Adipocyte (in vitro differentiated cells): ENCODE measurements around the gene CDC42BPB.
"Not testable (repeated sequence)": the region's sequence is repeated elsewhere in the genome, so short reads cannot be mapped to it uniquely, and the experiment has no call there.

Source experiments
- DNase-seq: peaks from one replicate; pipeline ENCODE4 v3.0.0-alpha.2; 2015; ENCODE audit warnings: low read depth
- H3K27me3 ChIP-seq: replicated peaks from 2 replicates; pipeline ENCODE4 v1.7.0; 2013; ENCODE audit warnings: mild to moderate bottlenecking, low read length, moderate library complexity; ENCODE audit not compliant: control insufficient read depth, insufficient read depth
- H3K36me3 ChIP-seq: 2 replicates; pipeline ENCODE4 v1.7.0; 2013; ENCODE audit warnings: low read length, mild to moderate bottlenecking, moderate library complexity; ENCODE audit not compliant: control insufficient read depth, insufficient read depth, severe bottlenecking
- H3K4me1 ChIP-seq: 2 replicates; pipeline ENCODE4 v1.7.0; 2013; ENCODE audit warnings: mild to moderate bottlenecking, low read length, moderate library complexity; ENCODE audit not compliant: control insufficient read depth, insufficient read depth
- H3K4me3 ChIP-seq: 2 replicates; pipeline ENCODE4 v1.7.0; 2013; ENCODE audit warnings: mild to moderate bottlenecking, low read length, moderate library complexity
- H3K9ac ChIP-seq: 2 replicates; pipeline ENCODE4 v1.7.0; 2013; ENCODE audit warnings: mild to moderate bottlenecking, low read length, moderate library complexity
- H3K9me3 ChIP-seq: 2 replicates; pipeline ENCODE4 v1.7.0; 2013; ENCODE audit warnings: mild to moderate bottlenecking, low read length, moderate library complexity; ENCODE audit not compliant: control insufficient read depth

Gene CDC42BPB

GRCh38 chr14:103030741-103031565, 26.4 kb downstream of the CDC42BPB start:
- H3K9ac ChIP-seq, result no peak overlapping the region
- H3K4me3 ChIP-seq, result no peak overlapping the region
- no peaks in the 10 kb centered on the region for H3K9me3 ChIP-seq
- DNase-seq, result no peak
- no peaks in the 10 kb centered on the region for H3K27me3 ChIP-seq
- no peaks in the 10 kb centered on the region for H3K36me3 ChIP-seq
- peaks cover 11% of the 10 kb centered on the region for H3K4me1 ChIP-seq

- no peaks in the 10 kb centered on the region for H3K9me3 ChIP-seq
- DNase-seq, result no peak
- H3K27me3 ChIP-seq, result no peaks in the 10 kb centered on the region
- no peak overlapping the region for H3K9ac ChIP-seq
- H3K36me3 ChIP-seq, result no peaks in the 10 kb centered on the region
- H3K4me1 ChIP-seq, result peaks cover 13% of the 10 kb centered on the region
- H3K4me3 ChIP-seq, result no peak overlapping the region
These were observed 27.4 kb downstream of the CDC42BPB start for GRCh38 chr14:103029936-103030335.

- no peak for DNase-seq
- peaks cover 23% of the 10 kb centered on the region for H3K4me1 ChIP-seq
- H3K4me3 ChIP-seq, result no peak overlapping the region
- H3K27me3 ChIP-seq, result no peaks in the 10 kb centered on the region
- H3K36me3 ChIP-seq, result no peaks in the 10 kb centered on the region
- H3K9me3 ChIP-seq, result no peaks in the 10 kb centered on the region
- no peak overlapping the region for H3K9ac ChIP-seq
These were observed 28.6 kb downstream of the CDC42BPB start for GRCh38 chr14:103028772-103029171.

- Histone ChIP-seq H3K4me3 (no peak overlapping the region), H3K9ac (no peak overlapping the region), H3K4me1 (peaks cover 27% of the 10 kb centered on the region), H3K9me3 (no peaks in the 10 kb centered on the region), H3K27me3 (no peaks in the 10 kb centered on the region), H3K36me3 (no peaks in the 10 kb centered on the region)
- DNase-seq, result no peak
These were observed 29.1 kb downstream of the CDC42BPB start for GRCh38 chr14:103028161-103028767.

GRCh38 chr14:103027451-103027850, 29.9 kb downstream of the CDC42BPB start:
- Histone ChIP-seq H3K4me3 (no peak overlapping the region), H3K4me1 (peaks cover 32% of the 10 kb centered on the region), H3K9ac (no peak overlapping the region), H3K27me3 (no peaks in the 10 kb centered on the region), H3K9me3 (no peaks in the 10 kb centered on the region), H3K36me3 (no peaks in the 10 kb centered on the region)
- no peak for DNase-seq

GRCh38 chr14:103026988-103027387, 30.4 kb downstream of the CDC42BPB start:
- no peak overlapping the region for H3K9ac ChIP-seq
- H3K4me1 ChIP-seq, result peaks cover 36% of the 10 kb centered on the region
- no peaks in the 10 kb centered on the region for H3K9me3 ChIP-seq
- H3K27me3 ChIP-seq, result no peaks in the 10 kb centered on the region
- DNase-seq, result no peak
- no peaks in the 10 kb centered on the region for H3K36me3 ChIP-seq
- no peak overlapping the region for H3K4me3 ChIP-seq

- not testable (repeated sequence) for H3K36me3 ChIP-seq, H3K9me3 ChIP-seq, H3K4me3 ChIP-seq, H3K9ac ChIP-seq, H3K27me3 ChIP-seq, DNase-seq
- peaks cover 41% of the 10 kb centered on the region for H3K4me1 ChIP-seq
These were observed 31.2 kb downstream of the CDC42BPB start for GRCh38 chr14:103026196-103026595.

GRCh38 chr14:103023881-103024473, 33.4 kb downstream of the CDC42BPB start:
- Histone ChIP-seq H3K27me3 (no peaks in the 10 kb centered on the region), H3K9ac (peak overlapping the region; percentile 67), H3K9me3 (no peaks in the 10 kb centered on the region), H3K36me3 (no peaks in the 10 kb centered on the region), H3K4me1 (peaks cover 54% of the 10 kb centered on the region), H3K4me3 (peak overlapping the region; percentile 67)
- peak; percentile 44 for DNase-seq

GRCh38 chr14:103022685-103023044, 34.7 kb downstream of the CDC42BPB start:
- peak overlapping the region; percentile 37 for H3K9ac ChIP-seq
- H3K9me3 ChIP-seq, result no peaks in the 10 kb centered on the region
- H3K4me1 ChIP-seq, result peaks cover 55% of the 10 kb centered on the region
- H3K36me3 ChIP-seq, result no peaks in the 10 kb centered on the region
- DNase-seq, result no peak
- H3K27me3 ChIP-seq, result no peaks in the 10 kb centered on the region
- H3K4me3 ChIP-seq, result no peak overlapping the region

- Histone ChIP-seq H3K9me3 (no peaks in the 10 kb centered on the region), H3K4me1 (peaks cover 55% of the 10 kb centered on the region), H3K27me3 (no peaks in the 10 kb centered on the region), H3K36me3 (no peaks in the 10 kb centered on the region), H3K9ac (peak overlapping the region; percentile 37), H3K4me3 (peak overlapping the region; percentile 30)
- peak; percentile 33 for DNase-seq
These were observed 35.2 kb downstream of the CDC42BPB start for GRCh38 chr14:103022002-103022684.

- Histone ChIP-seq H3K4me1 (peaks cover 55% of the 10 kb centered on the region), H3K9ac (no peak overlapping the region), H3K27me3 (no peaks in the 10 kb centered on the region), H3K9me3 (no peaks in the 10 kb centered on the region), H3K36me3 (no peaks in the 10 kb centered on the region), H3K4me3 (no peak overlapping the region)
- no peak for DNase-seq
These were observed 35.7 kb downstream of the CDC42BPB start for GRCh38 chr14:103021684-103022001.
